ENCODE results near the gene CORO2A.

The CORO2A gene

GRCh38 chr9:98190757-98191105, 1.7 kb downstream of the CORO2A start:
- DNase-seq (ENCODE audit: low spot score) = no peak

GRCh38 chr9:98189412-98189811, 3.0 kb downstream of the CORO2A start:
- DNase-seq (ENCODE audit: low spot score) = no peak

DNA sequence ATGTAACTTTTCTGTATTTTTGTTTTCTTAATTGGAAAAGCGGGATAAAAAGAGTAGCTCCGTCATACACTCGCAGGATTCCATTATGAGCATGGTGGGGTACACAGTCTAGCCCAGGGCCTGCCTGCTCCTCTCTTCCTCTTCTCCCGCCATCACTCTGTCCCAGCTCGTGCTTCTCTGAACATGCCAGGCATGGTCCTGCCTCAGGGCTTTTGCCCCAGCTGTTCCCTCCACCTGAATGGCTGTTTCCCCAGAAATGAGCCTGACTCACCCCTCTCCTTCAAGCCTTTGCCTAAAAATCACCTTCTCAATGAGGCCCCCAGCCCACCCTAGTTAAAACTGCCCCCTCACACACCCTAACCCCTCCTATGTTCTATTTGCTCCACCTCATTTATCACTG, 4.5 kb downstream of the CORO2A start:
- DNase-seq (ENCODE audit: low spot score) = no peak

DNA sequence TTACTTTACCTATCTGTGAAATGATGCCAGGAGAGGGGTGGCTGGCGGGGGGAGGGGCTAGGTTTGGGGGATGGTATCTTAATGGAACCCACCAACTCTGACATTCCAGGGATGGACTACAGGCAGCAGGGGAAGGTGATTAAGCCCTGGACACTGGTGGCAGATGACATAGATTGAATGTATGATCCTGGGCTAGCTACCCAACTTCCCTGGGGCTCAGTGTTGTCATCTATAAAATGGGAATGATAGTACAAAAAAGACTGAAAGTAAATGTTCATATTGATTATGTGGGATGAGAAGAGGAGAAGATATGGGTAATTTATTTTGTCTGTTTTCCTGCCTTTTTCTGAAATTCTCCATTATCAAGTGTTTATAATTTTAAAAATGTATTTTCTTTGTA, 6.2 kb downstream of the CORO2A start:
- DNase-seq (ENCODE audit: low spot score) = no peak

GRCh38 chr9:98185611-98186171, 6.7 kb downstream of the CORO2A start:
- DNase-seq (ENCODE audit: low spot score) = no peak

GRCh38 chr9:98185021-98185567, 7.3 kb downstream of the CORO2A start:
- no peak for DNase-seq (ENCODE audit: low spot score)

DNA sequence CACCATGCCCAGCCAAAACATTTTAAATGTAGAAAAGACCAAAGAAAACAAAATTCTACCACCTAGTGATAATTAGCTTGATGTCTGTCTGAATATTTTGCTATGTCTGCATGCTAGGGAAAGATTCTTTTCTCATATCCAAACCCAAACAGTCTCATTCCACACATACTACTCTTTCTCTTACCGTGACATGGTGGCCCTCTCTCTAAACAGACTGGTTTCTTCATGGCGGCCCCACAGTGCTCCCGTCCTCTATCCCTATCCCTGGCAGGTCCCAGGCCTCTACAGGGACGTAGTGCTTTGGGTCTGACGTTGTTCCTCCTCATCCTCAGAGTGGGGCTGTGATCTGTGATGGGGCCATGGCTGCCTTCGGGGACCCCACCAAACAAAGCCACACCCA, 8.1 kb downstream of the CORO2A start:
- no peak for DNase-seq (ENCODE audit: low spot score)

GRCh38 chr9:98182889-98183599, 9.4 kb downstream of the CORO2A start:
- no peak for DNase-seq (ENCODE audit: low spot score)

DNA sequence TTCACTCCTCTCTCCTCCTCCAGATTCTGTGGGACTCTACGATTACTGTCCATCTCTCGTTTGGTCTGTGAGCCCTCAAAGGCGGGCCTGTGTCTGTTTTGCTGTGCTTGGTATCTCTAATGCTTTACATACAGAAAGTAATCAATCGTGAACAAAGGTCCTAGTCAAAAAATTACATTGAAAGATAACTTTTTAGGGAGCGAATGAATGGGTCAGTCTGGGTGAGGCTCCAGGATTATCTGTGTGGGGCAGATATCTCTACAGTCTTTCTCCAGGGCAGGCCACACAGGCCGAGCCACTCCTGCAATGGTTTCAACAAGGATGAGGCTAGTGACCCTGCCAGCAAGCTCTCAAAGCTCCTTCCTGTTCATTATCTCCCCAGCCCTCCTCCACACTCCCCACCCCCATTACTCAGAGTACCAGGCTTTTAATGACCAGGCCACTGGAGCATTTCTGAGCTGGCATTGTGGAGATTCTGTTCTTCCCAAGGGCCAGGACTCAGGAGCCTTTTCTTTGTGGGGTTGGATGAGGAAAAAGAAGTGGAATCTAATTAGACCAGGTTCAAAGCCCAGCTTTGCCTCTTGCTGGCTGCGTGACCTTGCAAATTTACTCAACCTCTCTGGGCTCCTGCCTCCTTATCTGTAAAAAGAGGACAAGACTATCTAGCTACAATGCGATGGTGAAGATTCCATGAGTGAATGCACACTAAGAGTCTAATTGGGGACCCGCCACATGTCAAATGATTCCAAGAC, 10.2 kb downstream of the CORO2A start:
- no peak for DNase-seq (ENCODE audit: low spot score)

DNA sequence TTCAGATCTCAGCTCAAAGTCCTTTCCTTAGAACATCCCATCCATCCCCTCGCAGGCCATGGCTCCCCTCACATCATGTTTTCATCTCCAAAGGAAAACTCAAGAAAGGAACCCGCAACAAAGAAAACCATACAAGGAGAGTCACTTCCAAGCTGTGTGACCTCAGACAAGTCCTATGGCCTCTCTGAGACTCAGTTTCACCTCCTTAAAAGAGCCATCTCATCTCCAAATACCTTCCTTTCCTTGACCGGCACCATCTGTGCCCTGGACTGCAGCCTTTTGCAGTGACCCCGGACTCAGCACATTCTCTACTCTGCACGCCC, 10.7 kb downstream of the CORO2A start:
- DNase-seq (ENCODE audit: low spot score) = no peak

- DNase-seq (ENCODE audit: low spot score) = no peak
Measured at GRCh38 chr9:98180996-98181395, 11.4 kb downstream of the CORO2A start.

- no peak for DNase-seq (ENCODE audit: low spot score)
Measured at GRCh38 chr9:98178874-98179850, 13.3 kb downstream of the CORO2A start.

- DNase-seq (ENCODE audit: low spot score) = no peak
Measured at GRCh38 chr9:98176391-98177259, 15.8 kb downstream of the CORO2A start.

DNA sequence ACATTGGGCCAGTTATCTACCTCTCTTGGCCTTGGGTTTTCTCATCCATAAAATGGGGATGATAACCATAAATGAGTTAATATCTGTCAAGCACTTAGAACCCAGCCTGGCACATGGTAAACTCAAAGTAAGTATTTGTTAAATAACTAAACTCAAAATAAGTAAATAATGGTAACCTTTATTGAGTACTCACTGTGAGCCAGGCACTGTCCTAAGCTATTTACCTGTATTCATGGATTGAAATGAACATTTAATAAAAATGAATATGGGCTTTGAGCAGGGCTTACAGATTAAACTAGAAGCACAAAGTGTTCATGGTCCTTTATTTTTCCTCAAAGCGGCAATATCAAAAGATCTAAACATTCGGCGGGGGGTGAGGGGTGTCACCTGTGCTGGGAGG, 16.7 kb downstream of the CORO2A start:
- DNase-seq (ENCODE audit: low spot score) = no peak

DNA sequence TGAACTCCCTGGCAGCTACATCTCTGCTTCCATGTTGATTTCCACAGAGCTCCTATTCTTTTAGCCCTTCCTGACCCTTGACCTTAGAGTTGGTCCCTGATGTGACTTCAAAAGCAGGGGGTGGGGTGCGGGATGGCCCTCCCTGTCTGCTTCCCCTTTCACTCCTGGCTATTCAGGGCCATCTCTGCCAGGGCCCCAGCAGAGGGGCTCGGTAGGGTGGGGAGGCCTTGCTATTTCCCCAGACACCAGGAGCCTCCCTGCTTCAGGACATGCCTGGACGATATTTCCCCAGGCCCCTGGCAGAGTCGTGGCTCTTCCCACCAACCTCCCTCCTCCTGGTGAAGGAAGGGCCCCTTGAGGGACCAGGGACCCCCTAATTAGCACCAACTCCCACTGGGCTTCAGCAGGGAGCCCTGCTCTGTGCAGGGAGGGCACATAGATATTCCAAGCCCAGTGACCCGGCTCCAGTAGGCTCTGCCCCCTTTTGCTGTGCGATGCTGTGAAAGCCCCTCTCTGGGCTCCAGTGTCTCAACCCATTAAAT, 17.3 kb downstream of the CORO2A start:
- DNase-seq (ENCODE audit: low spot score) = peak; percentile 55

DNA sequence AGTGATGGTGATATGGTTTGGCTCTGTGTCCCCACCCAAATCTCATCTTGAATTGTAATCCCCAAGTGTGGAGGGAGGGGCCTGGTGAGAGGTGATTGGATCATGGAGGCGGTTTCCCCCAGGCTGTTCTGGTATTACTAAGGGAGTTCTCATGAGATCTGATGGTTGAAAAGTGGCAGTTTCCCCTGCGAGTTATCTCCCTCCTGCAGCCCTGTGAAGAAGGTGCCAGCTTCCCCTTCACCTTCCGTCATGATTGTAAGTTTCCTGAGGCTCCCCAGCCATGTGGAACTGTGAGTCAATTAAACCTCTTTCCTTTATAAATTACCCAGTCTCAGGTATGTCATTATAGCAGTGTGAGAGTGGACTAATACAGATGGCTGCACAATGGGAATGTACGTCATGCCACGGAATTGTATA, 17.9 kb downstream of the CORO2A start:
- DNase-seq (ENCODE audit: low spot score) = peak; percentile 26

- DNase-seq (ENCODE audit: low spot score) = no peak
Measured at GRCh38 chr9:98173181-98173580, 19.3 kb downstream of the CORO2A start.

- no peak for DNase-seq (ENCODE audit: low spot score)
Measured at GRCh38 chr9:98172604-98173003, 19.8 kb downstream of the CORO2A start.

DNA sequence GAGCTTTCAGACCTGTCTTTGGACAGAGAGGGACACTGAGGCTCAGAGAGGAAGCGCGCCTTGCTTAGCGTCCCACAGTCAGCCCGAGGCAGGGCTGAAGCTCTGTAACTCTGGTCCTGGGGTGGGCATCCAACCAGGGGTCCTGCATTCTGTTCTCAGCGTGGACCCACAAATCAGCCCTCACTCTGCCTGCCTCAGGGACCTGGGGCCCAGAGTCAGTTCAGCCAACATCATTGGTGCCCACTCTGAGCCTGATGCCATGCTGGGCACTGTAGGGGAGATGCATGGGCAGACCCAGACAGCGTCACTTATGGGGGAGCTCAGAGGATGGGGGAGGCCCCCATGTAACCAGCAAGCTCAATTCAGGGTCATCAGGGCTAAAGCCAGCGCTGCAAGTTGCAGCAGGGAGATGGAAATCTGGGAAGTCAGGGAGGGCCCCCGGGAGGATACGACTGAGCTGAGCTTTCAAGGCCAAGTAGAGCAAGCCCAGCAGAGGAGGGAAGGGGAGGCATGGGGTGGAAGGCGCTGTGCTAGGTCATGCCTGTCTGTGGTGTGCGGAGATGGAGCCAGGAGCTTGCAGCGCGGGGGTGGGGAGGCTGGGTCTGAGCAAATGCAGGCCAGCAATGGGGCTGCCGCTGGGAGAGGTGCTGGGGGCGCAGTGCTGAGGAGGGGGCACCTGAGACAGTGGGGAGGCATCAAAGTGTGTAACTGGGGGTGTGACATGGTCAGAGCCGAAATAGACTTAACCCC, 21.1 kb downstream of the CORO2A start:
- DNase-seq (ENCODE audit: low spot score) = no peak

GRCh38 chr9:98168941-98169488, 23.4 kb downstream of the CORO2A start:
- no peak for DNase-seq (ENCODE audit: low spot score)
